ENCODE data around the gene TTC16.

DNA sequence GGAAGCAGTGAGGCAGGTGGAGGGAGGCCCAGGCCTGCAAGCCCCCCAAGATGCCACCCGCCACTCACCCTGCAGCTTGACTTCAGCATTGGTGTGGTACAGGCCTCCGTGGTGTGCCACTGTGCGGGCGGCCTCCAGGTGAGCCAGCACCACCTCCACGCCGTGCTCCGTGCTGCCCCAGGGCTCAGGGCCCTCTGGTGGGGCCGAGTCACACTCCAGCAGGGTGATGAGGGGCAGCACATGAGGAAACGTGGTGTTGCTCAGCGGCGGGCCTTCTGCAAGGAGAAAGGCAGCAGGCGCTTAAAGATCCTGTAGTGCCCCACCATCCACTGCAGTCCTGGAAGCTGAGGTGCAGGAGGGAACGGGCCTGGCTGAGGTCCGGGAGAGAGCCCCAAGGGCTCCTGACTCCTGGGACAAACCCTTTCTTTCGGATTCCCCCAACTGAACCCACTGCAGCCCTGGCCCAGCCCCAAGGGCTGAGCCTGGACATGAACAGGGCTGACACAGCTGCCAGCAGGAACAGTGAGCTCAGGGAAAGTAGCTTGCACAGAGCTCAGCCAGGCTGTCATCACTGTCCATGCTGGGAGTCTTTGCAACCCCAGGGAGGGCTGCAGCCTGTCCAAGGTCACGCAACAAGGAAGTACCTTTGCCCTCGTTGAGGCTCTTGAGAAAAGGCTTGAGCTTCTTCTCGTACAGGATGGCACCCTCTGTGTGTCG is 23.9 kb downstream of the TTC16 start:
- TF ChIP-seq, protein P1, sequence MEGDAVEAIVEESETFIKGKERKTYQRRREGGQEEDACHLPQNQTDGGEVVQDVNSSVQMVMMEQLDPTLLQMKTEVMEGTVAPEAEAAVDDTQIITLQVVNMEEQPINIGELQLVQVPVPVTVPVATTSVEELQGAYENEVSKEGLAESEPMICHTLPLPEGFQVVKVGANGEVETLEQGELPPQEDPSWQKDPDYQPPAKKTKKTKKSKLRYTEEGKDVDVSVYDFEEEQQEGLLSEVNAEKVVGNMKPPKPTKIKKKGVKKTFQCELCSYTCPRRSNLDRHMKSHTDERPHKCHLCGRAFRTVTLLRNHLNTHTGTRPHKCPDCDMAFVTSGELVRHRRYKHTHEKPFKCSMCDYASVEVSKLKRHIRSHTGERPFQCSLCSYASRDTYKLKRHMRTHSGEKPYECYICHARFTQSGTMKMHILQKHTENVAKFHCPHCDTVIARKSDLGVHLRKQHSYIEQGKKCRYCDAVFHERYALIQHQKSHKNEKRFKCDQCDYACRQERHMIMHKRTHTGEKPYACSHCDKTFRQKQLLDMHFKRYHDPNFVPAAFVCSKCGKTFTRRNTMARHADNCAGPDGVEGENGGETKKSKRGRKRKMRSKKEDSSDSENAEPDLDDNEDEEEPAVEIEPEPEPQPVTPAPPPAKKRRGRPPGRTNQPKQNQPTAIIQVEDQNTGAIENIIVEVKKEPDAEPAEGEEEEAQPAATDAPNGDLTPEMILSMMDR (IDR thresholded peaks at IDR 0.05; ENCODE audit: insufficient read depth, low read depth, low read length) = no peak
- TF ChIP-seq EZH2 (IDR thresholded peaks at IDR 0.05; ENCODE audit: insufficient read depth, low read length) = no peak
